ENCODE results near the gene CDK5RAP1.
"Not testable (repeated sequence)": the region's sequence is repeated elsewhere in the genome, so short reads cannot be mapped to it uniquely, and the experiment has no call there.

CDK5RAP1 gene

GRCh38 chr20:33419140-33419974, 18.0 kb upstream of the CDK5RAP1 start:
- no peak for DNase-seq

- DNase-seq = no peak
Observed at GRCh38 chr20:33418033-33418432, 16.7 kb upstream of the CDK5RAP1 start.

- no peak for DNase-seq
Observed at GRCh38 chr20:33415948-33416347, 14.6 kb upstream of the CDK5RAP1 start.

GRCh38 chr20:33412484-33412838, 11.1 kb upstream of the CDK5RAP1 start:
- no peak for DNase-seq

GRCh38 chr20:33411711-33412483, 10.6 kb upstream of the CDK5RAP1 start:
- DNase-seq = no peak

- DNase-seq = no peak
Observed at GRCh38 chr20:33411242-33411641, 9.9 kb upstream of the CDK5RAP1 start.

GRCh38 chr20:33410081-33410742, 8.9 kb upstream of the CDK5RAP1 start:
- no peak for DNase-seq

- DNase-seq = no peak
Observed at GRCh38 chr20:33408716-33409654, 7.7 kb upstream of the CDK5RAP1 start.

- DNase-seq = no peak
Observed at GRCh38 chr20:33408313-33408712, 7.0 kb upstream of the CDK5RAP1 start.

GRCh38 chr20:33407796-33408195, 6.5 kb upstream of the CDK5RAP1 start:
- DNase-seq = no peak

GRCh38 chr20:33407251-33407650, 5.9 kb upstream of the CDK5RAP1 start:
- no peak for DNase-seq

- DNase-seq = no peak
Observed at GRCh38 chr20:33404281-33404680, 3.0 kb upstream of the CDK5RAP1 start.

- DNase-seq = no peak
Observed at GRCh38 chr20:33401921-33402369, 626 bp upstream of the CDK5RAP1 start.

- no peak for DNase-seq
Observed at GRCh38 chr20:33400812-33401183, 521 bp downstream of the CDK5RAP1 start.

GRCh38 chr20:33399924-33400323, 1.4 kb downstream of the CDK5RAP1 start:
- DNase-seq = no peak

GRCh38 chr20:33394718-33395117, 6.6 kb downstream of the CDK5RAP1 start:
- no peak for DNase-seq

GRCh38 chr20:33393609-33394008, 7.7 kb downstream of the CDK5RAP1 start:
- no peak for DNase-seq

- DNase-seq = no peak
Observed at GRCh38 chr20:33391722-33392415, 9.4 kb downstream of the CDK5RAP1 start.

GRCh38 chr20:33389326-33389725, 12.0 kb downstream of the CDK5RAP1 start:
- not testable (repeated sequence) for DNase-seq

- no peak for DNase-seq
Observed at GRCh38 chr20:33388268-33388667, 13.1 kb downstream of the CDK5RAP1 start.

GRCh38 chr20:33387177-33387576, 14.1 kb downstream of the CDK5RAP1 start:
- no peak for DNase-seq

GRCh38 chr20:33386673-33387072, 14.6 kb downstream of the CDK5RAP1 start:
- no peak for DNase-seq
